ENCODE measurements around the gene MTUS2.

DNA sequence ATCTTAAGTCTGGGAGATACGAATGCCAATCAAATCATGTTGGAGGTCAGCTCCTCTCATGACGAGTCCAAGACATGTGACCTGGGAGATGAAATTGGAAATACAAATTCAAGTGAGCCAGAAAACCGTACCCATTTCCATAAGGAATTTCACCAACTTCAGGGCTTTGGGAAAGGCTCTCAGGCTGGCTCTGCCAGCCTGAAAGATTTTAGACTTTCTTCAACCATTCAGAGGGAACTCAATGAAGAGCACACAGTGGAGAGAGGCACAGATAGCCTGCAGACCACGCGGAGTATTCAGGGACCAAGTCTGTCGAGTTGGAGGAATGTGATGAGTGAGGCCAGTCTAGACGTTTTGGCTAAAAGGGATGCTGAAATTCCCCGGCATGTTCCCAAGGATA lies 204.6 kb downstream of the MTUS2 start:
- TF ChIP-seq, protein P1, sequence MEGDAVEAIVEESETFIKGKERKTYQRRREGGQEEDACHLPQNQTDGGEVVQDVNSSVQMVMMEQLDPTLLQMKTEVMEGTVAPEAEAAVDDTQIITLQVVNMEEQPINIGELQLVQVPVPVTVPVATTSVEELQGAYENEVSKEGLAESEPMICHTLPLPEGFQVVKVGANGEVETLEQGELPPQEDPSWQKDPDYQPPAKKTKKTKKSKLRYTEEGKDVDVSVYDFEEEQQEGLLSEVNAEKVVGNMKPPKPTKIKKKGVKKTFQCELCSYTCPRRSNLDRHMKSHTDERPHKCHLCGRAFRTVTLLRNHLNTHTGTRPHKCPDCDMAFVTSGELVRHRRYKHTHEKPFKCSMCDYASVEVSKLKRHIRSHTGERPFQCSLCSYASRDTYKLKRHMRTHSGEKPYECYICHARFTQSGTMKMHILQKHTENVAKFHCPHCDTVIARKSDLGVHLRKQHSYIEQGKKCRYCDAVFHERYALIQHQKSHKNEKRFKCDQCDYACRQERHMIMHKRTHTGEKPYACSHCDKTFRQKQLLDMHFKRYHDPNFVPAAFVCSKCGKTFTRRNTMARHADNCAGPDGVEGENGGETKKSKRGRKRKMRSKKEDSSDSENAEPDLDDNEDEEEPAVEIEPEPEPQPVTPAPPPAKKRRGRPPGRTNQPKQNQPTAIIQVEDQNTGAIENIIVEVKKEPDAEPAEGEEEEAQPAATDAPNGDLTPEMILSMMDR (IDR thresholded peaks at IDR 0.05): no peak
- TF ChIP-seq POLR2A (IDR thresholded peaks at IDR 0.05): no peak

Data from body of pancreas (tissue), 4 donors.